GM18909 (cell line): ENCODE results near the gene KIAA0232.
"Not testable (repeated sequence)": the region's sequence is repeated elsewhere in the genome, so short reads cannot be mapped to it uniquely, and the experiment has no call there.

Source experiments
- ATAC-seq: cut with Tn5 transposase; IDR thresholded peaks from one replicate; pipeline ENCODE4 v1.9.1; 2021; ENCODE audit warnings: mild to moderate bottlenecking; ENCODE audit not compliant: unreplicated experiment, poor library complexity

Gene KIAA0232

GRCh38 chr4:6802626-6803025, 20.1 kb downstream of the KIAA0232 start:
- no peak for ATAC-seq

GRCh38 chr4:6803246-6803645, 20.7 kb downstream of the KIAA0232 start:
- ATAC-seq, result no peak

- no peak for ATAC-seq
These were observed 21.7 kb downstream of the KIAA0232 start for GRCh38 chr4:6804082-6804752.

- no peak for ATAC-seq
These were observed 24.5 kb downstream of the KIAA0232 start for GRCh38 chr4:6806924-6807626.

DNA sequence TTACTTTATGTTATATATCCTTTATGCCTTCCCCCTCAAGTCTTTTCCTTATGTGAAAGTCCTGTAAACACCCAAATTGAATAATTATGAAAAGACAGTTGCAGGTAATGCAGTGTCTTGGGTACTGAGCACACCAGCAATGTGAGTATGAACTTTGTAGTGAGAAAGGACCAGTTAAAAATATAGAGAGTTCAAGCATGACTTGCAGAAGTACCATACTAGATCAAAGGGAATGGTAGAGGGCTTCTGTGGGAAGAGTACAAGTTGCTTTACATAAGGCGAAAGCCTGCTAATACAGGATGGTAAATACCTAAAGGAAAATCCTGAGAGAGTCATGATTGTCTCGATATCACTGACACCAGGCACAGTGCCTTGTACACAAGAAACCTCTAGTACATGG, 25.7 kb downstream of the KIAA0232 start:
- no peak for ATAC-seq

- no peak for ATAC-seq
These were observed 28.6 kb downstream of the KIAA0232 start for GRCh38 chr4:6811165-6811564.

DNA sequence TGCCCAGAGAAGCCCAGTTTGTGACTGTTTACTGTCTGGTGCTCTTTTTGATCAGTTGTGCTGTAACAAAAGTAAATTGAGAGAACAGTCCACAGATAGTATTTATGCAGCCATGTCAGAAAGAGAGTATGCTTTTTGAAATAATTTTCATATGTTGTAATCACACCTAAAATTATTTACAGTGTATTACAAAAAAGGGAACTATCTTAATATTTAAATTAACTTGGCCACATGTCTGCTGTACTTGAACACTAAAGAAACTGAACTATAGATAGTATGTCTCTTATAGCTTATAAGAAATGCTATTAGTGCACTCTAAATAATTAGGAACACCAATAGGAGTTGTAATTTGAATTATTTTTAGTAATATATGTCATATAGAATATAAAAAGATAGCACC, 30.2 kb downstream of the KIAA0232 start:
- no peak for ATAC-seq

GRCh38 chr4:6813725-6814124, 31.2 kb downstream of the KIAA0232 start:
- no peak for ATAC-seq

GRCh38 chr4:6815029-6815836, 32.7 kb downstream of the KIAA0232 start:
- ATAC-seq, result no peak

GRCh38 chr4:6819295-6819694, 36.8 kb downstream of the KIAA0232 start:
- ATAC-seq, result no peak

GRCh38 chr4:6820695-6821094, 38.2 kb downstream of the KIAA0232 start:
- no peak for ATAC-seq

GRCh38 chr4:6824071-6824470, 41.5 kb downstream of the KIAA0232 start:
- no peak for ATAC-seq

DNA sequence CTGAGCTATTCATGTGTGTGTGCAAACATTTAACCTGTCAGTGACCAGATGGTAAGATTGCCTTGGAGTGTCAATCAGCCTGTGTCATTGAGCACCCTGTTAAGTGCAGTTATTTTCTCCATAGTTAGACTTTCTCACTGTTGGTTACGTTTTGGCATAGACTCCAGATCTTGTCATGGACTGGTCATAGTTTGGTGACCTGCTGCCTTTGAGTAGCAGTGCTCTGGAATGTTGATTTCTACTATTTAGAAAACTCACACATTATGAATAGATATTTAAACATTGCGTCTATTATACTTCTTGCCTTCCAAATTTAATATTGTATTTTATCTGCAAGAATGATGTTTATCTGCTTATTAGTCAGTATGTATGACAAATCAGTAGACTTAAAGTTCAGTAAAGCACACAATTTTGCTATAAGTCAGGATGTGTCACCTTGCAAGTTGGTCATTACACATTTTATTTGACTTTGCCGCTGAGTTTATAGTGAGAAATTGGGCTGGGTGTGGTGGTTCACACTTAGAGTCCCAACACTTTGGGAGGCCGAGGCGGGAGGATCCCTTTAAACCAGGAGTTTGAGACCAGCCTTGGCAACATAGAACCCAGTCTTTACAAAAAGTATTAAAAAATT, 42.4 kb downstream of the KIAA0232 start:
- ATAC-seq, result no peak

DNA sequence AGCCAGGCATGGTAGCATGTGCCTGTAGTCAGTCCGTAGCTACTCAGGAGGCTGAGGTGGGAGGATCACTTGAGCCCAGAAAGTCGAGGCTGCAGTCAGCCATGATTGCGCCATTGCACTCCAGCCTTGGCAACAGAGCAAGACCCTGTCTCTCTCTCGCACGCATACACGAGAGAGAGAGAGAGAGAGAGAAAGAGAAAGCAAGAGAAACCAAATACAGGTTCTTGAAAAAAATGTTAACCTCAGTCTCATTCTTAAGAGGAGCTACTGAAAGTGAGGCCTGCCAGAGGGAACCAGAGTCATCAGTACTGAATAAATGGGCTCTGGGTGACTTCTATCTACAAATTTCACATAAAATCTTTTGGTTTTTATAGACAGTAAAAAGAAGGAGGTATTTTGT, 42.9 kb downstream of the KIAA0232 start:
- ATAC-seq, result no peak

GRCh38 chr4:6826781-6827508, 44.4 kb downstream of the KIAA0232 start:
- no peak for ATAC-seq

- ATAC-seq, result no peak
These were observed 46.6 kb downstream of the KIAA0232 start for GRCh38 chr4:6829086-6829485.

GRCh38 chr4:6834867-6835266, 52.3 kb downstream of the KIAA0232 start:
- ATAC-seq, result no peak

GRCh38 chr4:6835616-6836015, 53.1 kb downstream of the KIAA0232 start:
- not testable (repeated sequence) for ATAC-seq

- not testable (repeated sequence) for ATAC-seq
These were observed 54.6 kb downstream of the KIAA0232 start for GRCh38 chr4:6837106-6837505.

DNA sequence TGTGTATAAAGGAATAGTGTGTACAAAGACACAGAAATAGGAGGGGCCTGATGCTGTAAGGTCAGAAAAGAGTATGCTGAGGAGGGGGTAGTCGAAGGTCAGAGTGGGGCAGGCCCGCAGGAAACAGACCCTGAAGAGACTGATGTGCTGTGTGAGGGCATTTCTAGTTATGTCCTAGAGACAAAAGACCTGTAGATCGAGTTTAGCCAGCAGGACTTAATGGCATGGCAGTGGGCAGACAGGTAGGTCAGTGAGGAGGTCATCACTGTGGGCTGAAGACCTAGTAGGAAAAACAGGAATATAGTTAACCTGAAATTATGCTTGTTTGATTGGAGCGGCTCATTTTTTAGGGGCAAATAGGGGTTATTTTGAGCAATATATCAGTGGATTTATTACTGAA, 57.1 kb downstream of the KIAA0232 start:
- no peak for ATAC-seq
